Muscle of back (tissue), 11 donors: ENCODE measurements around the gene GABRB3. TPM values are rescaled to one million over a fixed set of nuclear protein-coding genes. Genes with fewer than 3 reads are reported as not detected.
"Not testable (repeated sequence)": the region's sequence is repeated elsewhere in the genome, so short reads cannot be mapped to it uniquely, and the experiment has no call there.

Source experiments
- DNase-seq, 3 donors: peaks; one replicate each; pipeline versions ENCODE4 v3.0.0 to v3.0.0-alpha.2; 2013
- polyA plus RNA-seq, 10 donors: library from polyadenylated mRNA; unstranded; fragments of 120-200 nt; gene quantifications; one replicate each; pipeline ENCODE4 v1.2.1, GENCODE V29; 2013; ENCODE audit not compliant: insufficient read length in 10 of 10

The GABRB3 gene
- polyA plus RNA-seq, 10 donors = 1.8 to 3.8 (median 2.5) TPM

DNA sequence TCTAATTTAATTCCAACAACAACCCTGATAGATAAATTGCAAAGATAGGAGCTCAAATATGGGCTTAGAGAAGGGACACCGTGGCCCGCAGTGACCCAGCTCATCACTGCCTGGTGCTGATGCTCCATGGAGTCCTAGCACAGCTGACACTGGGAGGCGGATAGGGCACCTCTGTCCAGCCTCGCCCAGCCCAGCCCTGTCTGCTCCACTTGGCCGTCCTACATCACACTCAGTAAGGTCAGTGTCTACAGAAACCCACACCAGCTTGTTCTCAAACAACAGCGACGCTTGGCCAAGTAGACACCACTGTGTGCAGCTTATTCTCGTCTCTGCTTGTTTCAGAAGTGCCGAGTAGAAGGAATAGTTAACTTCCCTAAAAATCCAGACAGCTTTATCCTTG lies 33.9 kb downstream of the GABRB3 start:
- DNase-seq = no peak

DNA sequence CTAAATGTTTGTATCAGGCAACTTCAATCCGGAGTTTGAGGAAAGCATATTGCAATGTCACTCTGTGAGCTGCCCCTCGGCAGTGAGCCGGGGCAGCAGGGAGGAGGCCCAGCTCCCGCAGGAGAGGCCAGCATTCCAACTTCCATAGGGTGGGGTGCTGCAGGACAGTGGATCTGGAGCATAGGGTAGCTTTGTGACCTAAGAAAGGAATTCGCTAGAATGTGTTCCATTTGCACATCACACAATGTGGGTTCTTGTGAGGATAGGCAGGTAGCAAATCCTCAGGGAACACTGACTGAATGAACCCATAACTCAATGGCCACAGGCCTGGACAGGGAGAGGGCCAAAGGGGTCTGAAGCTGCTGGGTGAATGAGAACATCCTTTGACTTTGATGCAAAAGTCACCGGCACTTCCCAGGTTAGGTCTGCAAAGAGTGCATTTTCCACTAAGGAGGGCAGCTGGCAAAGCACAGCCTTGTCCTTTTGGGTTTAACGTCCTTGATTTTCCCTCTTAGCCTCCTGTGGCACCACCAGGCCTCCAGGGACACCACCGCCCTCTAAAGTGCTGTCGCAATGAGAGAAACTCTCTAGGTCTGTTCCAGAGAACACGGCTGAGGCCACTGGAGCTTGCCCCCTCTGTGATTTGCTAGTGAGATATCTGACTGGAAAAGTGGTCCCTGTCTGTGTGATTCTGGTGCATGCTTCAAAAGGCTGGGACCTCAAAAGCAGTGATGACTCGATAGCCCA lies 36.2 kb downstream of the GABRB3 start:
- no peak for DNase-seq

DNA sequence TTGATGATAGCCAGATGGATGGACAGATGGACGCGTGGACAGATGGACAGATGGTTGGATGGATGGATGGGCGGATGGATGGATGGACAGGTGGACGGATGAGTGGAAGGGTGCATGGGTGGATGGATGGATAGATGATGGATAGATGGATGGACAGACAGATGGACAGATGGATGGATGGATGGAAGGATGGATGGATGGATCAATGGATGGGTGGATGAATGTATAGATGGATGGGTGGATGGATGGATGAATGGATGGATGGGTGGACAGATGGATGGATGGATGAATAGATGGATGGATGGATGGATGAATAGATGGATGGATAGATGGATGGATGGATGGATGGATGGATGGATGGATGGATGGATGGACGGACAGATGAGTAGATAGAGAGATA lies 40.9 kb downstream of the GABRB3 start:
- no peak for DNase-seq

DNA sequence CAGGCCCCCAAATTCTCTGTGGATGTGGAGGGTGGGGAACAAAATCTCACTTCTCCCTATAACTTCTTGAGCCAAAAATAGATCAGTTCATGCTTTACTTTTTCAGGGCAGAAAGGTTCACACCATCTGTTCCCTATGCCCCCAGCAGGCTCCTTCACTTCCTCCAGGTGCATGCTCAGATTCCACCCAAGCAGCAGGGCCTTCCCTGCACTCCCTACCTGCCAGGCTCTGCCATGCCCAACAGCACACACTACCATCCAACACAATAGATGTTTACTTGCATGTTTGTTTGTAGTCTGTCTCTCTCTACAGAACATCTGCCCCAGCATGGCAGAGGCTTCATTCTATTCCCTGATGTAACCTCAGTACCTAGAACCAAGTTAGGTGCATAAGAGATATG lies 43.3 kb downstream of the GABRB3 start:
- no peak for DNase-seq

DNA sequence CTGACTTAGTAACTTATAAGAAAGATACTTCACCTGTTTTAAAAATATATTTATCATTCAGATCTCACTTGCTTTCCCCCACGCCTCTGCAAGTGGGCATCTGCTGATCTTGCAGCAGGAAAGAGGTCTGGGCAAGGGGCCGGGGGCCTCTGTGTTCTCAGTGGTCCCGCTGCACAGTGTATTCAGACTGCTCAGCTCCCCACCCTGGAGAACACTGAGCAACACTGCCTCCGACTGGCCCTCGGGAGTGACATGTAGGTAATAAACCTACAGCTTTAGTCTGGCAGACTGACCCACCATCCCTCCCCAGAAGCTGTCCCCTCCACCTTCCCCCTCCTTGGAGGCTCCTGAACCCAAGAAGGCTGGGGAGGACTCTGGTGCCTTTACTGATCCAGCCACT lies 43.8 kb downstream of the GABRB3 start:
- no peak for DNase-seq

DNA sequence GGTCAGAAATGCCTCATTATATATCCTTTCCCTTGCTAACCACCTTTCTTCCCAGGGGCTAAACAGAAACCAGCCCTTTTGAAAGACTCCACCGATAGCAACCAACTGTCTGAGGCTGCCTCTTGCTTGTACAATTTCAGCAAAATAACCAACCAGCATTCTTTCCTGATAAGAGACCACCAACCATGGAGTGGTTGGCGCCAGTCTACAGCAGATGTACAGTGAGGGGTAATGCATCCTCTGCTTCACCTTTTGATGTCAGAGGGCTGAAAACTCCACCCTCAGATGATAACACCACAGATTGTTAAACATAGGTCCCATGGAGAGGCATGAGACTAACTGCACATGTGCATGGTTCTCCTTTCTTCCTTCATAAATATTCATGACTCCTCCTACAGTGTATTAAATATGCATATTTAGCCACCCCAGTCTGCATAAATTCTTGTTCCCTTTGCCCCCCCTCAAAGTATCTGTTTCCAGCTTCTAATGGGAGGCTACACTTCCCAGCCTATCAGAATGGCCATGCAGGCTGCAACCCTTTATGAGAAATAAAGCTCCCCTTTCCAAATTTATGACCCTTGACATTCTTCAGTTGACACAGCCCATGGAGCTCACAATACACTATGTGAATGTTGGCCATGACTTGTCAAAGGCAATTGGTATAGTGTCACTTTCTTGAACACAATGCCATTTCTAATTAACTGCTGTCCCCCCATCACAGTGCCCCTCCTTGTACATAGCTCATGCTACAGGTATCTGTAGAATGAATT lies 48.3 kb downstream of the GABRB3 start:
- no peak for DNase-seq

DNA sequence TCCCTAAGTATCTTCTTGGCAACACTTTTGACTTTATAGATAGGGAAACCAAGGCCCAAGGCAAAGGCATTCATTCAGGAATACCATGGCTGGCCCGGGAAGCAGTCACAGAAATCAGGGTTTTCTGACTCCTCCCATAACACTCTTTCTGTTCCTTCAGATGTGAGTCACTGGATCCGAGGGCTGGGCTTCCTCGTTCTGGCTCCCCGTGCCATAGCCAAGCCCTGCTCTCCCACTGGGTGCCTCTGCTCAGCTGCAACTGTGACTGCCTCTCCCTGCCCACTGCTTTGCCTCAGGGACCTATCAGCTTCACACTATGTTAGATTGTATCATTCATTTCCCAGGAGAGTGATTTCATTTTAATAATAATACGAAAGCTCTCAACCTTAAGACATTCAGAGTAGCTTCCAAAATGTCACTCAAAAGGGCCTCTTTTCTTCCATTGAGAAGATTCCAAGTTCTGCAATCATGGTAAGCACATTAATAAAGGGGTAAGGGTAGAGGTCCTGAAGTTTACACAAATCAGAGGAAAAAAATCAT lies 50.2 kb downstream of the GABRB3 start:
- DNase-seq = no peak

DNA sequence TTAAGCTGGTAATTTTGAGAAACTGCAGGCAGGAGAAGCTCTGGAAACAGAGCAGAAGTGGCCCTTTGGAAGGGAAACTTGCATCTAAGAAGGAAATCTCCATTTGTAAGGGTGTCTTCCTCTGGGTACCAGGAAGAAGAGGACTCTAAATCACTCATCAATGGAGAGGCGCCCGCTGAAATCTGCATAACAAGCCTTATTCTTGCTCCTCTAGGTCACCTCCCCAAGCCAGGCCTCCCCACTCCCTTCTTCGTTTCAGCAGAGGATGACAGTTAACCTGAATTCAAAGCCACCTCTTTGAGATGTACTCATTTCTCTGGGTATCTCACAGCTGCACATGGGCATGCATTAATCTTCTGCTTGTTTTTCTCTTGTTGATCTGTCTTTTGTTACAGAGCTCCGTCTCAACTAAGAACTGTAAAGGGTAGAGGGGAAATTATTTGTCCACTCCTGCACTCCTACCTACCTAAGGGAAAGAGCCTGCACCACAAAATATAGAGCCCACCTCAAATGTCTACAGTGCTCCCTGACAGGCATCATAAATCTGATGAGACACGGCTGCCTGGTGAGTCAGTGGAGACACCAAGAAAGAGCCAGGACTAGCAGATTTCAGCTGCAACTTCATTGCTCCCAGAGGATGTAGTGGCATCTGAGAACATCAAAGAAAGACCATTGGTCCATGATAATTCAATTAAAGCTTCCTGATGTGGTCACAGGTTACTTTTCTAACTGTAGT lies 51.5 kb downstream of the GABRB3 start:
- no peak for DNase-seq

DNA sequence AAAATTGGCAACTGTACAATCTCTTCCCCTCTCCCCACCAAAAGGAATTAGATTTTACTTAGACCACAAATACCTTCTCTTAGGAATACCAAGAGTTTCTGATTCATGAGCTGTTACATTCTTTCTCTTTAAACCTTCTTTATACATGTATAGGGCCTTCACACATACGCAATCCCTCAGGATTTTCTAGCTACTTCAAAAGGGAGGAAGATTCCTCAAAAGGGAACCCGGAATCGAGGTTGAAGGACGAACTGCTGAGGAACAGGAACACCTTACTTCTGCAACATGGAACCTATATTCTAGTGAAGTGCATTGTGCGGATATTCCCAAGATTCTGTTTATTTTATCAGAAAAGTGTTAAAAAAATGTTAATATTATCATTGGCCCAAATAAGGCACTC lies 52.3 kb downstream of the GABRB3 start:
- DNase-seq = no peak

DNA sequence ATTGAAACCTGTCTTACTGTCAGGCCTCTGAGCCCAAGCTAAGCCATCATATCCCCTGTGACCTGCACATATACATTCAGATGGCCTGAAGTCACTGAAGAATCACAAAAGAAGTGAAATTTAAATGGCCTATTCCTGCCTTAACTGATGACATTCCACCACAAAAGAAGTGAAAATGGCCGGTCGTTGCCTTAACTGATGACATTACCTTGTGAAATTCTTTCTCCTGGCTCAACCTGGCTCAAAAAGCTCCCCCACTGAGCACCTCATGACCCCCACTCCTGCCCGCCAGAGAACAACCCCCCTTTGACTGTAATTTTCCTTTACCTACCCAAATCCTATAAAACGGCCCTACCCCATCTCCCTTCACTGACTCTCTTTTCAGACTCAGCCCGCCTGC lies 53.0 kb downstream of the GABRB3 start:
- not testable (repeated sequence) for DNase-seq

DNA sequence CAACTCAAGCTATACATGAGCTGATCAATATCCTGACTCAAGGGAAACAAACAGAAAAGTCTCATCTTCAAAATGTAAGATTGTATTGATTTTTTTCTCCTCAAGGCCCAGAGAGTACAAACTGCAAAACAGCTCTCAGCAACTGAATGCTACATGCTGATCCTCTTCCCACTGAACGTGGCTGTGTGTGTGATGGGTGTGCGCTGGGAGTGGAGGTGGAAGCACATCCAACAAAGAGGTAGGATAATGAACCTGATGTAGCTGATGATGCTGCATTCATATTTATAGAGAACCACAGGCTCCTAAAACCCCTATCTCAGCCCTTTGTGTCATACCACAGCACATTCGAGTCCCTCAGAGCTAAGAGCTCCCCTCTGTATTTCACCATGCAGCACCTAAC lies 56.8 kb downstream of the GABRB3 start:
- DNase-seq = no peak

DNA sequence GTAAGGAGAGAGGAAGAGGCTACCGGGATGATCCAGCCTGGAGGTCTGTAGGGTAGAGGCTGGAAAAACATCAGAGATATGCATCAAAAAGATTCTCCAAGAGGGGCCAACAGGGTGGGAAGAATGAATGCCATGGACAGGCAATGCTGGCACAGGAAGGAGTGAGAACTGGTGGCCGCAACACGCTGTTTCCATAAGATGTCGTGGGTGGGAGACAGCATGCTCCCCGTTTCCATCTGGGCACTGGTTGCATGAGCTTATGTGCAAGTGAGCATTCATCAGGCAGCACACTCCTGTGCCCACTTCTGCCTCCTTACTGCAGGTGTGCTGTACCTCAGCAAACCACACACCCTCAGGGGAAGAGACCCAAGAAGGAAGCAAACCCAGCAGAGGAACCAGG lies 59.4 kb downstream of the GABRB3 start:
- DNase-seq = no peak

DNA sequence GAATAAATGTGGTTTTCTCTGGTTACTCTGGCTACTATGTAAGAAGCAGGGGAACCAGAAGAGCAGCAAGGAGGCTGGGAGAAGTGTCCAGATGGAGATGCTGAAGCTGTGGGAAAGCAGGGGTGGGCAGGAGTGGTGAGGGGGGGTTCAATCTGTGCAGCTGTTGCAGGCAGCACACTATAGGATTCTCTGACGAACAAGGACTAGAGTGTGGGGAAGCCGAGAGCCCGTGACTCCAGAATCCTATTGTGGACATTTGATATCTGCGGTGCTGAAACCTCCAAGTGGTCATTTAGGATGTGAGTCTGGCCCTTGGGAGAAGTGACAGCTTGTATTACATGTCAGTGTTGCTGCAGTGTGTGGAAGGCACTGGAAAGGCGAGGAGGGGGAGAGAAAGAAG lies 60.5 kb downstream of the GABRB3 start:
- no peak for DNase-seq

DNA sequence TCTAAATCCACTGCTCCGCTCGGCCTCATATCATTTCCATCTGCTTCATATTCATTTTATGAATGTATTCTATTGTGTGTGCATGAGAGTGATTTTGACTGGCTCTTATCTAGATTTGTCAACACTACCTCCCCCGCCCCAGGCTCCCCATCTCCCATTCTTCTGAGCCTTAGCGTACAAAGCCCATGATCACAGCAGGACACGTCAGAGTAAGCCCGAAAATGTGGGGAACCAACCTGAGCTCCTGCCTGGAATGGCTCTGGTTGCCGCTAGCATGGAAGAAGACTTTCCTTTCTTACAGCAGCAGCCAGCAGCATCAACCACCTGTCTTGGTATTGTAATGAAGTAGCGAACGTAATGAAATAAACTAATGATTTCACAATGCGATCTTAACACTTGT lies 61.4 kb downstream of the GABRB3 start:
- DNase-seq = no peak

DNA sequence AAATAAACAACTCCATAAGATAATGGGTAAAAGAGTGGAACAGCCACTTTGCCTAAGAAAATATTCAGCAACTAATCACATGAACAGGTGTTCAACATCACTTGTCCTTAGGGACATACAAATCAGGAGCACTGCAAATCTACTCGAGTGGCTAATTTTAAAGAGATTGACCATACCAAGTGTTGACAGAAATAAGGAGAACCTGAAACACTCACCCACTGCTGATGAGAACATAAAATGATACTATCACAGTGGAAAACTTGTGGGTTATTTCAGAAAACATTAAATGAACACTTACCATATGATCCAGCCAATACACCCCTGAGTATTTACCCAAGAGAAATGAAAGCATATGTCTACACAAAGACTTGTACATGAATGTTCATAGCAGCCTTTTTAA lies 70.5 kb downstream of the GABRB3 start:
- no peak for DNase-seq

DNA sequence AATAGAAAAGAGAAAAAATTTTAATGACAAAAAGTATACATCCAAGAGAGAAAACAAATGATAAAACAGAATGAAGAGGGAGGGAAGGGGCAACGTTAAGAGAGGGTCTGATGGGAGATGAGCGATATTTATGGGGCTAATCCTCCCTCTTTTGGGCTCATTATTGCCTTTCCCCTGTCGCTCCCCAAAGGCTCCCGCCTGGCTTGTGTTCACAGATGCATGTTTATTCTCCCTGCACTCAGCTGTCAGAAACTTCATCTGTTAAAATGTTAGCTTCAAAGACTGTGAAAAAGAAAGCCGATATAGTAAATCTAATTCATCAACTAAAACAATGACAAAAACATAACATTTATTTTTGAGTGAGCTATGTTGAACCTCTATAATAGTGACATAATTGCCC lies 74.3 kb downstream of the GABRB3 start:
- DNase-seq = no peak

DNA sequence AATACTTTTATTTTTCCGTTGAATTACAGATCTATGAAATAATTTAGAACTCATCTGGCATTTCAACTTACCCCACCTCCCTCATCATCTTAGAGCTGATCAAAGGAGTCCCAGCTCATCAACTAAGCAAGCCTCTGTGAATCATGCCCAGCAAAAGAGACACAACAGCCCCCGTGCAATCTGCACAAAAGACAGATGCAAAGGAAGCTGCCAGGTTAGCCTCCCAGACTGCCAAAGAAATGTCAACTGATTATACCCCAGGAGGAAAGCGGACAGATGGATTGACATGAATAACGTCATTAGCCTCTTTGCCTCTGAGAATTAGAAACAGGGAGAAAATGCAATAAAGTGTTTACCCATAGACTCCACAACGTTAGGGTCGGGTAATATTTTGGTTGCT lies 75.0 kb downstream of the GABRB3 start:
- no peak for DNase-seq

DNA sequence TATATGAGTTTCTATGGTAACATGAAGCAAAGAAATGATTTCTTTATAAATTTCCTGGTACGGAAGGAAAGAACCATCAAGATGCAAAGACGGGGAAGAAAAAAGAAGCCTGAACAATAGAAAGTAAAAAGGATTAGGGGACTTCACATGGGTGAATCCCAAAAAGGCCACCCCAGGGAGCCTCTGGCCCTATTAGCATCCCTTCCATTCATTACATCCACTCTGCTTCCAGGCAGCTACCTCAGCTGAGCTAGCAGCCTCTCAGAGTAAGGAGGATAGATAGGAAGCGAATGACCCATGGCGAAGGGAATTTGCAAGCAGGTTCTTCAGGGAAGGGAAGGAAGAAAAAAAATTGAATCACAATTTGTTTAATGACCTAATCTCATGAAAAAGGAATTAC lies 81.6 kb downstream of the GABRB3 start:
- DNase-seq = no peak

DNA sequence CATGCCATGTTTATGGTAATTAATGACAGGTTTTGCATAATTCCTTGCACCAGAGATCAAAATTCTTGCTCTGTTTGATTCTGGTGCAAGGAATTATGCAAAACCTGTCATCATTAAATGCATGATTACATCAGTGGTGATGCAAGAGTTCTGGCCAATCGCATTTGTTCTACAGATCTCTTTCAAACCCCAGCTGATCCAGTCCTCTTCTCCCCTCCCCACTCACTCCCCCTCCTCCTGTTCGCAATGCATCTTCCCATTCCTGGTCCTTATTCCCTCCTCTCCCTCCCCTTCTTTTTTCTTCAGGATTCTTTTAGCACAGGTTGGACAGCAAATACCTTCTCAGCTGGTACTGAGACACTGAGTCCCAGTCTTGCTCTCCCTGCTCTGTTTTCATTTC lies 82.1 kb downstream of the GABRB3 start:
- DNase-seq = no peak

DNA sequence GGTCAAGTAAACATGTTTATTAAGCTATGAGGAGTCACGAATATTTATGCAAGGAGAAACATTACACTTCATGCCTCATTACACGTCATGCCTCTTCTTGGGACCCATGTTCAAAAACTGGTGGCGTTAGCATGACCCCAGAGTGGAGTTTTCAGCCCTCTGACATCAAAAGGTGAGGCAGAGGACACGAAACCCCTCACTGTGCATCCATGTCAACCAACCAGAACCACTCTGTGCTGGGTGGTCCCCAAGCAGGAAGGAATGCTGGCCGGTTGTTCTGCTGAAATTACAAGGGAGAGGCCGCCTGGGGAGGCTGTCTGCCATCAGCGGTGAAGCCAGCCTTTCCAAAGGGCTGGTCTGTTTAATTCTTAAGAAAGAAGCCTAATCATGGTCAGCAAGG lies 83.4 kb downstream of the GABRB3 start:
- no peak for DNase-seq

DNA sequence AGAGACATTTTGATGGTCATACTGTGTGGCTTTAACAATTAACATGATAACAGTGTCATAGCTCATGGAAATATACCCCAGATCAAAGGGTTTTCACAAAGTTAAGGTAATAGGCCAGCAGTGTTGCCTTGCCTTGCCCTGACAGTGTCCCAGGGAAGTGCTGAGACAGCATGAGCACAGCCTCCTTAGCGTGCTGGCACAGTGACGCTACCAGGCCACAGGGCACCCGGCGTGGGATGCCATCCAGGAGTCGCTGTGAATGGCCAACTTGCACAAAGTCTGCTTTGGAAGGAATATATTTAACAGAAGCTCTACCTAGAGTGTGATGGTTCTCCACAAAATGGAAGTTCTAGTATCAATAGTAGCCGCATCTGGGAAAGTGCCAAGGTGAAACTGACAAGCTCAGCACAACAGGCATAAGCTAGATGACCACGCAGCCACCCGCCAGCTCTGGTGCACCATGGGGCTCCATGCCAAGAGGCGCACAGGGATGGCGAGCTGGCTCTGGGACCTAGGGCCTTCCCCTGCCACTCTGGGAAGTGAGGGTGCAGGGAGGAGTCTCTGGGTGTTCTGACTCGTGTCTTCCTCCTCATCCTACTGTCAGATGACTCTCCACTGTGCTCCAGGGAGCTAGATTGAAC lies 86.2 kb downstream of the GABRB3 start:
- no peak for DNase-seq

DNA sequence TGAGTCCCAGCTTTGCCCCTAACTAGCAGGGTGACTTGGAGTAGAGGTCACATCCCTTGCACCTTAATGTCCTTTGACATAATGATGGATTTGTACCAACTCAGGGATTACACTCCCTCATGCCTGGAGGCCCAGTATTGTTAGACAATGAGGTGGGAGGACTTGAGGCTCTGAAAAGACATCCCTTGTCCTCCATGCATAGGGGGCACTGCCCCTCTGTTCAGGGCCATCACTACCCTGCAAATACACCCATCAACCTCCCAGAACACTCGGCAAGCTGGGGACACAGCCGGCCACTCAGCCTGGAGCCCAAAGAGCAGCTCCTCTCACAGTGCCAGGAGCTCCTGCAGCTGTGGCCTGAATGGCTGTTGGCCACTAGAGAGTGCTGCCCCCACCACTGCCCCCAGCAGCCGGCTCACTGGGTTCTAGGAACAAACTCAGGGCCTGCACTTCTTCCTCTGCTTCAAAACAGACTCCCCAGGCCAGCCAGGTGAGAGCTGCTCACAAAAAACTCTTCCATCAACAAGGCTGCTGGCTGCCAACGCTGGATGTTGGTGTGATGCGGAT lies 90.2 kb downstream of the GABRB3 start:
- no peak for DNase-seq
